Stimulated activated CD8-positive, alpha-beta memory T cell treated with anti-CD3 and anti-CD28 coated beads, Interleukin-4, amount 100 ng/mL, for 48 hours (primary cell): ENCODE measurements around the gene MEG3.

Experiments
- DNase-seq: peaks from one replicate; pipeline ENCODE4 v3.0.0-alpha.2; 2020

Gene MEG3

DNA sequence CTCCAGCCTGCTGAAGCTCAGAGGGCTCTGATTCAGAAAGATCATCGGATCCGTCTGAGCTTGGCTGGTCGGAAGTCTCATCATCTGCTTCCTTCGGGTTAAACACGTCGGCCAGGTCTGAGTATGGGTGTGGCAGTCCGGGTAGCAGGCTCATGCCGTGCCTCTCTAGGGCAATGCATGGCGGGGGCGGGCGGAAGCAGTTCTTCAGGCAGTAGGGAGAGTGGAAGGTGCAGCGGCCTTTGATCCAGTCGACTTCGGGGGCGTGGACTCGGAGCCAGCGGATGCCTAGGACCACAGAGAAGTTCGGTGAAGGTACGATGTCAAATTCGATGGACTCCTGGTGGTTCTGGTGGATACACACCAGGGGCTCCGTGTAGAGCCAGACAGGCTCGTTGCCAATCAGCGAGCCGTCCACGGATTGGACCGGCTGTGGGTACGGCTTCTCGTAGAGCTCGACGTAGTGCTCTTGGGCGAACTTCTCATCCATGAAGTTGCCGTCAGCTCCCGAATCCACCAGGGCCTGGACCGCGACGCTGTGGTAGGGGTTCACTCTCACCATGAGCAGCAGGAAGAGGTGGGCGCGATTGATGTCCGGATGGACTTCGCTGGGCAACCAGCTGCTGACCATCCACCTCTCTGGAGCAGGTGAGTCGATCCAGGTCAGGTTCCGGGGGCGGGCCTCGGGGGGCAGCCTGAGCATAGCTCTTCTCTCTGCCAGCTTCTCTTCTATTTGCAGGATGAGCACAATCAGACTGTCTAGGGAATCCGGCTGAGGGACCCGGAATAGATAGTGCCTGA is 57.3 kb downstream of the MEG3 start:
- DNase-seq, result no peak

GRCh38 chr14:100883789-100884101 is 57.8 kb downstream of the MEG3 start:
- no peak for DNase-seq

DNA sequence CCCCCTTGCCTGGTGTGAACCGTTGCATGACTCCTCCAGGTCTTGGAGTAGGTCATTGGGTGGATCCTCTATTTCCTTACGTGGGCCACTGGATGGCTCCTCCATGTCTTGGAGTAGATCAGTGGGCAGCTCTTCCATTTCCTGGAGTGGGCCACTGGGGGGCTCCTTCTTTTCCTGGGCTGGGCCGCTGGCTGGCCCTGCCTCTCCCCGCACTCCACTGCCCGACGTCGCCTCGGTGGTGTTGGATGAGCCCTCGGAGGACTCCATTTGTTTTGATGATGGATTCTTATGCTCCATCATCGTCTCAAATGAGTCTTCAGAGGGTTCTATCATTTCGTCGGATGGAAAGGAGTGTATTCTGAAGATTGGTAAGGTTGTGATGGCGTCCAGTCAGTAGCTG is 58.5 kb downstream of the MEG3 start:
- DNase-seq, result no peak

DNA sequence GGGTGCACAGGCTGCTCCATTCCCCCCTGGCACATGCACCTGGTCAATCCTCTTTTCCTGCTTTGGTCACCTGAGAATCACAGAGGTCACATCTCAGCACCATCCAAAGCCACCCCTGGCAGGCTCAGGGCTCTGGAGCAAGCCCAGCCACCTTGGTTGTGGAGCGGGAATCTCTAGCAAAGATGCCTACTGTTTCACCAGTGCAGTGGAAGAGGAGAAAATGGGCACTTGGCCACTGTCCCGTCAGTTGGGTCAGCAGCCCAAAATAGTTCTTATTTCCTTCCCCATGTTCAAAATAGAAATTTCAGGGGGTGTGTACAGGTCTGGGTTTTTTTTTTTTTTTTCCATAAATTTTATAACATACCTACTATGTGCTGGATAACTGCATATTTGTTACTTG is 59.3 kb downstream of the MEG3 start:
- no peak for DNase-seq

- DNase-seq, result no peak
Observed at GRCh38 chr14:100885617-100886016, 59.7 kb downstream of the MEG3 start.

- DNase-seq, result no peak
Observed at GRCh38 chr14:100887728-100888335, 61.9 kb downstream of the MEG3 start.

DNA sequence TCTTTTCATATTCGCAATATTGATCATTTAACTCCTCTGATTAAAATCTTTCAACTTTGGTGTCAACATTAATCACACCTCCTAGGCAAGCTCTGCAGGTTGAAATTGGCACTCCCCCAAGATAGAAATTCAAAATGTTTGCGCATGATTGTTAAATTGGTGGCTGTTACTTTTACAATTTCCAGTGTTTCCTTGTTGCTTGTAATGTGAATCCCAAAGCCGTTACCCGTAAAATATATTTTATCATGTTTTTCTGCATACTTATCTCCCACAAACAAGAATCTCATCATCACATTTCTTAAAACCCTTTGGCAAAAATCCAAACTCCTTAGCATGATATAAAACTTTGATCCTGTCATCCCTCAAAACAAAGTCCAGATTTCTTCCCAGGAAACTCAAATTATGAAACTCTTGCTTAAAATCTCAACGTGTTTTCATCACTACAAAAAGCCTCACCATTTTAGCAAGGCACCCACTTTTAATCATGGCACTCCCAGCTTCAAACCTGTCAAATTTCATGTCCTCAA is 62.9 kb downstream of the MEG3 start:
- no peak for DNase-seq

DNA sequence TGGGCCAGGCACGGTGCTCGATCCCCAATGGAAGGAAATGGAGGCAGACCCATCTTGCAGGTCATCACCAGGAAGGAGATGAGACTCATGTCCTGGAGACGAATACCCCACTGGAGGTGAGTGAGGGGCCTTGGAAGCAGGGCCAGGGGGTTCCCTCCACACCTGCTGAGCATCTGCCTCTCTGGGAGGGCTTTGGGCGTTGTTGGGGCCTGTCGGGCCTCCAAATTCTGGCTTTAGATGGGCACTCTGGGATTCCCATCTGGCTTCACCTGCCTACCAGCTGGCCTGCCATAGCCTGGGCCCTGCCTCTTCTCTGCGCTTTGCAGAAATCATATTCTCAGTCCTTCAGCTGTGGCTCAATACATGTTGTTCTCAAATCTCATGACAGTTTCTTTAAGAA is 63.7 kb downstream of the MEG3 start:
- no peak for DNase-seq

GRCh38 chr14:100890061-100890850 is 64.3 kb downstream of the MEG3 start:
- DNase-seq, result no peak

GRCh38 chr14:100891051-100891450 is 65.1 kb downstream of the MEG3 start:
- DNase-seq, result no peak

GRCh38 chr14:100891501-100892445 is 65.9 kb downstream of the MEG3 start:
- no peak for DNase-seq

- DNase-seq, result no peak
Observed at GRCh38 chr14:100892496-100893227, 66.7 kb downstream of the MEG3 start.

GRCh38 chr14:100893228-100893601 is 67.3 kb downstream of the MEG3 start:
- DNase-seq, result no peak

- no peak for DNase-seq
Observed at GRCh38 chr14:100893760-100894159, 67.8 kb downstream of the MEG3 start.

DNA sequence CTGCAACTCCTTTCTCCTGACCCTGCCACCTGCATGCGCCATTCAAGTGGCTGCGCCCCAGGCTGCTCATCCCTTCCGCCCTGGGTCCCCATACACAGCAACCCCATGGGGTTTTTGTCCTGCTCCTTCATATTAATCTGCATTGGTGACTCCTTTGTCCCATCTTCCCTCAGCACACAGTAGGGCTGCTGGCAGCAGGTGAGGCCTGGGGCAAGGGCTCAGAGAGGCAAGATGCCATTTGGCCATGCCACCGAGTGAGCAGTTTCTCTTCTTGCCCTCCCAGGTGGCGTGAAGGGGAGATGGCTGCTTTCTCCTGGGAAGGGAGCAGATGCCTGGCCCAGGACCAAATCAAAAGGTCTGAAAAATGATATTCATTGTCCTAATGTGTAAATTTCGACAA is 68.5 kb downstream of the MEG3 start:
- DNase-seq, result no peak

DNA sequence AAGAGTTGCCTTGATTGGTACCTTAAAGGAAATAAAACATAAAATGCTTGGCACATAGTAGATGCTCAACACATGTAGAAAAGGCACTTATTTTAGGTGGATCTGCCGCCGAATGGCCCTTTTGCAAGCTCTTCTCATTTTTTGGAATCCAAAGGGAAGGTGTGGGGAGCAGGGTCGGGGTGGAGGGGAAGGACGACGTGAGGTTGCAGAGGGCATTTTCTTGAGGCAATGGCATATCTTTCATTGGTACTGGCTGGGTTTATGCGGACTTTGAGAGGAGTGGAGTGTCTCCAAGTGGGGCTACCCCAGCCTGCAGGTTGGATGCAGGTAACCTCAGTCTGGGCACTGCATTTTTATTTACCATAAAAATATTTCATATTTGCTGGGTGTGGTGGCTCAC is 69.5 kb downstream of the MEG3 start:
- DNase-seq, result no peak

- DNase-seq, result no peak
Observed at GRCh38 chr14:100896369-100897060, 70.6 kb downstream of the MEG3 start.

DNA sequence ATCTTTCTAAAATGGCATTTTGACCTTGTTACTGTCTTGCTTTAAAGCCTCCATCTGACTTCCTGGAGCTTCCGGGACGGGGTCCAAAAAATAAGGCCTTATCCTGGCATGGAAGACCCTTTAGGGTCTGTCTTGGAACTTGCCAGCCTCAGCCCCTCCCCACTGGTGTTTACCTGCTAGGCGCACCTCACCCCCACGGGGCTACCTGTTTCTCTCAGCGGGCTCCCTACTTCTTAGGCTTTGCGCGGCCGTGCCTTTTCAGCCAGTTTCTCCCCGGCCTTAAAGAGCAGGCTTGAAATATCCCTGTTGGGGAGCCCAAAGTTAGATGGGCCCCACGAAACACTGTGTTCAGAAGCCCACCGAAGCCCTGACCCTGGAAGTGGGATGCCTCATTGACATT is 72.5 kb downstream of the MEG3 start:
- no peak for DNase-seq

- DNase-seq, result peak; percentile 19
Observed at GRCh38 chr14:100898935-100899883, 73.3 kb downstream of the MEG3 start.
